HPDE6-E6E7 (cell line): ENCODE results near the gene THUMPD1.
"Not testable (repeated sequence)": the region's sequence is repeated elsewhere in the genome, so short reads cannot be mapped to it uniquely, and the experiment has no call there.

Source experiments
- DNase-seq: peaks from one replicate; pipeline ENCODE4 v3.0.0; 2011; ENCODE audit warnings: missing footprints; ENCODE audit errors: extremely low spot score

Gene THUMPD1

GRCh38 chr16:20749474-20749873, 7.9 kb upstream of the THUMPD1 start:
- DNase-seq: no peak

GRCh38 chr16:20747030-20747816, 5.6 kb upstream of the THUMPD1 start:
- DNase-seq: no peak

- DNase-seq: no peak
These were observed 4.8 kb upstream of the THUMPD1 start for GRCh38 chr16:20746461-20746860.

GRCh38 chr16:20744922-20745440, 3.4 kb upstream of the THUMPD1 start:
- no peak for DNase-seq

- no peak for DNase-seq
These were observed 2.0 kb upstream of the THUMPD1 start for GRCh38 chr16:20743591-20743990.

GRCh38 chr16:20740901-20741521, 607 bp downstream of the THUMPD1 start:
- peak; percentile 90 for DNase-seq

- peak; percentile 17 for DNase-seq
These were observed 1.4 kb downstream of the THUMPD1 start for GRCh38 chr16:20740007-20740883.

- no peak for DNase-seq
These were observed 6.1 kb downstream of the THUMPD1 start for GRCh38 chr16:20735490-20735889.

GRCh38 chr16:20734782-20735181, 6.8 kb downstream of the THUMPD1 start:
- no peak for DNase-seq

GRCh38 chr16:20734056-20734455, 7.6 kb downstream of the THUMPD1 start:
- DNase-seq: no peak

GRCh38 chr16:20729141-20729540, 12.5 kb downstream of the THUMPD1 start:
- no peak for DNase-seq

GRCh38 chr16:20727181-20727580, 14.4 kb downstream of the THUMPD1 start:
- DNase-seq: no peak

GRCh38 chr16:20726661-20727060, 15.0 kb downstream of the THUMPD1 start:
- no peak for DNase-seq

- DNase-seq: no peak
These were observed 21.4 kb downstream of the THUMPD1 start for GRCh38 chr16:20720251-20720650.

GRCh38 chr16:20717718-20718117, 23.9 kb downstream of the THUMPD1 start:
- DNase-seq: not testable (repeated sequence)

- DNase-seq: no peak
These were observed 30.2 kb downstream of the THUMPD1 start for GRCh38 chr16:20711277-20711911.

GRCh38 chr16:20708129-20708528, 33.5 kb downstream of the THUMPD1 start:
- not testable (repeated sequence) for DNase-seq

GRCh38 chr16:20707461-20707860, 34.2 kb downstream of the THUMPD1 start:
- DNase-seq: no peak

- DNase-seq: not testable (repeated sequence)
These were observed 35.6 kb downstream of the THUMPD1 start for GRCh38 chr16:20705972-20706371.

GRCh38 chr16:20704281-20704680, 37.3 kb downstream of the THUMPD1 start:
- no peak for DNase-seq

- not testable (repeated sequence) for DNase-seq
These were observed 39.9 kb downstream of the THUMPD1 start for GRCh38 chr16:20701692-20702091.

- no peak for DNase-seq
These were observed 45.0 kb downstream of the THUMPD1 start for GRCh38 chr16:20696618-20697017.
